ENCODE results near the gene TBC1D5.

Gene TBC1D5

GRCh38 chr3:17120115-17120514 lies 622.3 kb downstream of the TBC1D5 start:
- TF ChIP-seq CTCF (IDR thresholded peaks at IDR 0.05; ENCODE audit: control insufficient read depth, insufficient read depth, low read depth, low read length, missing control alignments), result no peak
- no peak for DNase-seq (ENCODE audit: low read depth)
- no peak overlapping the region for H3K4me3 ChIP-seq (ENCODE audit: control insufficient read depth, low read depth, low read length)

GRCh38 chr3:17119201-17120072 lies 623.0 kb downstream of the TBC1D5 start:
- DNase-seq (ENCODE audit: low read depth), result no peak
- TF ChIP-seq CTCF (IDR thresholded peaks at IDR 0.05; ENCODE audit: control insufficient read depth, insufficient read depth, low read depth, low read length, missing control alignments), result no peak

GRCh38 chr3:17118771-17119170 lies 623.7 kb downstream of the TBC1D5 start:
- DNase-seq (ENCODE audit: low read depth), result no peak
- TF ChIP-seq CTCF (IDR thresholded peaks at IDR 0.05; ENCODE audit: control insufficient read depth, insufficient read depth, low read depth, low read length, missing control alignments), result no peak
- no peak overlapping the region for H3K4me3 ChIP-seq (ENCODE audit: control insufficient read depth, low read depth, low read length)

More at GRCh38 chr3:17119201-17120072, 623.0 kb downstream of the TBC1D5 start:
- no peak overlapping the region for H3K4me3 ChIP-seq (ENCODE audit: control insufficient read depth, low read depth, low read length)

- no peak for TF ChIP-seq CTCF (IDR thresholded peaks at IDR 0.05; ENCODE audit: control insufficient read depth, insufficient read depth, low read depth, low read length, missing control alignments)
- no peak for DNase-seq (ENCODE audit: low read depth)
- no peak overlapping the region for H3K4me3 ChIP-seq (ENCODE audit: control insufficient read depth, low read depth, low read length)
Measured at GRCh38 chr3:17116007-17116600, 626.3 kb downstream of the TBC1D5 start.

- no peak for DNase-seq (ENCODE audit: low read depth)
- no peak overlapping the region for H3K4me3 ChIP-seq (ENCODE audit: control insufficient read depth, low read depth, low read length)
- no peak for TF ChIP-seq CTCF (IDR thresholded peaks at IDR 0.05; ENCODE audit: control insufficient read depth, insufficient read depth, low read depth, low read length, missing control alignments)
Measured at GRCh38 chr3:17115186-17115585, 627.2 kb downstream of the TBC1D5 start.

GRCh38 chr3:17111586-17111985 lies 630.8 kb downstream of the TBC1D5 start:
- H3K4me3 ChIP-seq (ENCODE audit: control insufficient read depth, low read depth, low read length), result no peak overlapping the region
- no peak for TF ChIP-seq CTCF (IDR thresholded peaks at IDR 0.05; ENCODE audit: control insufficient read depth, insufficient read depth, low read depth, low read length, missing control alignments)
- peak; percentile 5 for DNase-seq (ENCODE audit: low read depth)

All from AG09309 (cell line).